ENCODE data around the gene PCNT.

PCNT gene

GRCh38 chr21:46356494-46357334, 32.8 kb downstream of the PCNT start:
- Mint-ChIP-seq H3K4me1 (peaks cover 5% of the 10 kb centered on the region), H3K36me3 (ENCODE audit: low read depth) (peaks cover 41% of the 10 kb centered on the region), H3K4me3 (no peak overlapping the region), H3K27me3 (ENCODE audit: low read depth) (no peaks in the 10 kb centered on the region), H3K9me3 (no peaks in the 10 kb centered on the region), H3K27ac (no peak overlapping the region)
- TF ChIP-seq, protein P1, sequence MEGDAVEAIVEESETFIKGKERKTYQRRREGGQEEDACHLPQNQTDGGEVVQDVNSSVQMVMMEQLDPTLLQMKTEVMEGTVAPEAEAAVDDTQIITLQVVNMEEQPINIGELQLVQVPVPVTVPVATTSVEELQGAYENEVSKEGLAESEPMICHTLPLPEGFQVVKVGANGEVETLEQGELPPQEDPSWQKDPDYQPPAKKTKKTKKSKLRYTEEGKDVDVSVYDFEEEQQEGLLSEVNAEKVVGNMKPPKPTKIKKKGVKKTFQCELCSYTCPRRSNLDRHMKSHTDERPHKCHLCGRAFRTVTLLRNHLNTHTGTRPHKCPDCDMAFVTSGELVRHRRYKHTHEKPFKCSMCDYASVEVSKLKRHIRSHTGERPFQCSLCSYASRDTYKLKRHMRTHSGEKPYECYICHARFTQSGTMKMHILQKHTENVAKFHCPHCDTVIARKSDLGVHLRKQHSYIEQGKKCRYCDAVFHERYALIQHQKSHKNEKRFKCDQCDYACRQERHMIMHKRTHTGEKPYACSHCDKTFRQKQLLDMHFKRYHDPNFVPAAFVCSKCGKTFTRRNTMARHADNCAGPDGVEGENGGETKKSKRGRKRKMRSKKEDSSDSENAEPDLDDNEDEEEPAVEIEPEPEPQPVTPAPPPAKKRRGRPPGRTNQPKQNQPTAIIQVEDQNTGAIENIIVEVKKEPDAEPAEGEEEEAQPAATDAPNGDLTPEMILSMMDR (IDR thresholded peaks at IDR 0.05; ENCODE audit: unreplicated experiment in 3 of 3): no peak

DNA sequence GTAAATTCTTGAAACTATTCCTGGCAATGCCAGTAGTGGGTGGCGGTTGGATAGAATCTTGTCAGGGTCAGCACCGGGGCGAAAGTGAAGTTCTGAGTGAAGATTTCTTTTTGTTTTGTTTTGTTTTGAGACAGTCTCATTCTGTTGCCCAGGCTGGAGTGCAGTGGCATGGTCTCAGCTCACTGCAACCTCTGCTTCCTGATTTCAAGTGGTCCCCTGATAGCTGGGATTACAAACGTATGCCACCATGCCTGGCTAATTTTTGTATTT, 33.3 kb downstream of the PCNT start:
- TF ChIP-seq, protein P1 (IDR thresholded peaks at IDR 0.05; ENCODE audit: unreplicated experiment in 3 of 3): no peak
- H3K4me3 Mint-ChIP-seq: no peak overlapping the region
- H3K9me3 Mint-ChIP-seq: no peaks in the 10 kb centered on the region
- peaks cover 10% of the 10 kb centered on the region for H3K4me1 Mint-ChIP-seq
- H3K36me3 Mint-ChIP-seq (ENCODE audit: low read depth): peaks cover 46% of the 10 kb centered on the region
- H3K27ac Mint-ChIP-seq: no peak overlapping the region
- H3K27me3 Mint-ChIP-seq (ENCODE audit: low read depth): no peaks in the 10 kb centered on the region

GRCh38 chr21:46357684-46358425, 33.9 kb downstream of the PCNT start:
- no peak overlapping the region for H3K27ac Mint-ChIP-seq
- H3K36me3 Mint-ChIP-seq (ENCODE audit: low read depth): peaks cover 46% of the 10 kb centered on the region
- no peak overlapping the region for H3K4me3 Mint-ChIP-seq
- TF ChIP-seq, protein P1 (IDR thresholded peaks at IDR 0.05; ENCODE audit: unreplicated experiment in 3 of 3): no peak
- peaks cover 2% of the 10 kb centered on the region for H3K27me3 Mint-ChIP-seq (ENCODE audit: low read depth)
- H3K9me3 Mint-ChIP-seq: no peaks in the 10 kb centered on the region
- peaks cover 12% of the 10 kb centered on the region for H3K4me1 Mint-ChIP-seq

- Mint-ChIP-seq H3K9me3 (no peaks in the 10 kb centered on the region), H3K4me1 (peaks cover 19% of the 10 kb centered on the region), H3K4me3 (no peak overlapping the region), H3K27ac (peak overlapping the region; percentile 50 to 88 (median 86)), H3K27me3 (ENCODE audit: low read depth) (peaks cover 7% of the 10 kb centered on the region), H3K36me3 (ENCODE audit: low read depth) (peaks cover 54% of the 10 kb centered on the region)
- TF ChIP-seq, protein P1 (IDR thresholded peaks at IDR 0.05; ENCODE audit: unreplicated experiment in 3 of 3): no peak
These were observed 37.2 kb downstream of the PCNT start for GRCh38 chr21:46361176-46361575.

DNA sequence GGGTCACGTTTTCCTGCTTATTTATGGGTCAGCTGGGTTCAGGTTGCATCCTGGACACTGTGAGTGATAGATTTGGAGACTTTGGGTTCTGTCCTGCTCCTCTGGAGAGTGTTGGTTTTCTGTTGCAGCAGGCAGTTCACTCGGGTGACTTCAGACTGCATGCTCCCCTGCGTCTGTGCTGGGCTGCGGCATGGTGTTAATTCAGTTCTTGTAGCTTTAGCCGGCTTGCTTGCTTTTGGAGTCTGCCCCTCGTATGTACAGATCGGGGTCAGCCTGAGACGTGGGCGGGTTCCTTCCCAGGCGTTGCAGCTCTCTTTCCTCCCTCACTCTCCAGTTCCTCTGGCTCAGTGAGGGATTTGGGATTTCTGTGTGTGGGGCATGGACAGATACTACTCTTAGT, 38.0 kb downstream of the PCNT start:
- H3K4me1 Mint-ChIP-seq: peaks cover 19% of the 10 kb centered on the region
- H3K27ac Mint-ChIP-seq: peak overlapping the region; percentile 50 to 88 (median 86)
- H3K9me3 Mint-ChIP-seq: no peaks in the 10 kb centered on the region
- H3K36me3 Mint-ChIP-seq (ENCODE audit: low read depth): peaks cover 61% of the 10 kb centered on the region
- peaks cover 7% of the 10 kb centered on the region for H3K27me3 Mint-ChIP-seq (ENCODE audit: low read depth)
- TF ChIP-seq, protein P1 (IDR thresholded peaks at IDR 0.05; ENCODE audit: unreplicated experiment in 3 of 3): no peak
- peak overlapping the region; percentile 7 to 25 (median 18) for H3K4me3 Mint-ChIP-seq
